Activated CD8-positive, alpha-beta T cell treated with anti-CD3 and anti-CD28 coated beads, Interleukin-2, amount 10 ng/mL, durations not matched to agents 7 days and 5 days (primary cell): ENCODE data around the gene NHERF2. TPM values are rescaled to one million over a fixed set of nuclear protein-coding genes. Genes with fewer than 3 reads are reported as not detected.

Experiments
- total RNA-seq, 2 experiments: library from RNA; stranded (reverse); gene quantifications; one replicate each; pipeline ENCODE4 v1.2.3, GENCODE V29; 2021

NHERF2 gene
- total RNA-seq, 2 experiments from 2014 or later, result 1.4 to 2.8 TPM

Other genes with a start within 250 kb of the NHERF2 start
- gene SPSB3, start 244.3 kb upstream of the NHERF2 start, total RNA-seq, result 10 to 100 TPM; 31.1 to 33.0 TPM
- 10 to 100 TPM; 58.5 to 61.8 TPM for gene NUBP2, start 243.9 kb upstream of the NHERF2 start, total RNA-seq
- gene IGFALS, start 233.2 kb upstream of the NHERF2 start, total RNA-seq, result under 1 TPM in 1 of 2 experiments, not detected in 1; 0.13 TPM
- gene HAGH, start 200.1 kb upstream of the NHERF2 start, total RNA-seq, result 10 to 100 TPM; 48.0 to 50.4 TPM
- 10 to 100 TPM; 14.5 to 14.6 TPM for gene FAHD1, start 199.7 kb upstream of the NHERF2 start, total RNA-seq
- not detected for gene MEIOB, start 154.7 kb upstream of the NHERF2 start, total RNA-seq
- not detected for gene HS3ST6, start 108.5 kb upstream of the NHERF2 start, total RNA-seq
- gene MSRB1, start 83.7 kb upstream of the NHERF2 start, total RNA-seq, result 10 to 100 TPM; 13.2 to 13.9 TPM
- gene RPL3L, start 72.2 kb upstream of the NHERF2 start, total RNA-seq, result under 1 TPM in 1 of 2 experiments, not detected in 1; 0.53 TPM
- gene NDUFB10, start 67.4 kb upstream of the NHERF2 start, total RNA-seq, result 100 to 1,000 TPM; 141 to 147 TPM
- 1,000 to 10,000 TPM; 2,821 to 2,910 TPM for gene RPS2, start 62.1 kb upstream of the NHERF2 start, total RNA-seq
- not detected for gene RNF151, start 60.0 kb upstream of the NHERF2 start, total RNA-seq
- gene TBL3, start 54.8 kb upstream of the NHERF2 start, total RNA-seq, result 10 to 100 TPM; 37.6 to 37.9 TPM
- not detected for gene NOXO1, start 45.4 kb upstream of the NHERF2 start, total RNA-seq
- 10 to 100 TPM; 27.2 to 30.5 TPM for gene GFER, start 42.7 kb upstream of the NHERF2 start, total RNA-seq
- 1 to 10 TPM; 2.6 to 3.4 TPM for gene SYNGR3, start 36.9 kb upstream of the NHERF2 start, total RNA-seq
- gene ZNF598, start 17.1 kb upstream of the NHERF2 start, total RNA-seq, result 10 to 100 TPM; 75.1 to 75.9 TPM
- gene NPW, start 7.1 kb upstream of the NHERF2 start, total RNA-seq, result under 1 TPM in 1 of 2 experiments, not detected in 1; 0.73 TPM
- gene NTHL1, start 20.9 kb downstream of the NHERF2 start, total RNA-seq, result 10 to 100 TPM; 29.9 to 35.3 TPM
- 10 to 100 TPM; 87.9 to 97.4 TPM for gene TSC2, start 21.1 kb downstream of the NHERF2 start, total RNA-seq
- 10 to 100 TPM; 66.0 to 76.6 TPM for gene PKD1, start 109.0 kb downstream of the NHERF2 start, total RNA-seq
- gene RAB26, start 121.7 kb downstream of the NHERF2 start, total RNA-seq, result under 1 TPM; 0.26 to 0.31 TPM
- 10 to 100 TPM; 56.8 to 59.5 TPM for gene TRAF7, start 128.9 kb downstream of the NHERF2 start, total RNA-seq
- gene CASKIN1, start 169.7 kb downstream of the NHERF2 start, total RNA-seq, result under 1 TPM; 0.05 to 0.63 TPM
- gene MLST8, start 178.6 kb downstream of the NHERF2 start, total RNA-seq, result 10 to 100 TPM; 34.5 to 37.8 TPM
- 10 to 100 TPM; 14.8 to 15.0 TPM for gene BRICD5, start 184.0 kb downstream of the NHERF2 start, total RNA-seq
- gene PGP, start 187.9 kb downstream of the NHERF2 start, total RNA-seq, result 10 to 100 TPM; 28.5 to 29.0 TPM
- gene E4F1, start 196.7 kb downstream of the NHERF2 start, total RNA-seq, result 10 to 100 TPM; 33.8 to 34.3 TPM
- 1 to 10 TPM; 3.3 to 4.1 TPM for gene DNASE1L2, start 209.5 kb downstream of the NHERF2 start, total RNA-seq
- 10 to 100 TPM; 36.0 to 41.1 TPM for gene ECI1, start 224.7 kb downstream of the NHERF2 start, total RNA-seq
- 100 to 1,000 TPM; 260 to 268 TPM for gene RNPS1, start 241.2 kb downstream of the NHERF2 start, total RNA-seq